ENCODE data around the gene OR4D10. TPM values are rescaled to one million over a fixed set of nuclear protein-coding genes. Genes with fewer than 3 reads are reported as not detected.

The OR4D10 gene
- total and polyA plus RNA-seq, 2 of the 8 experiments (the other 6 are each of a cell fraction or from before 2014, with no cell fraction given) = not detected

- Histone ChIP-seq H2BK5ac (ENCODE audit: low read depth, low read length) (no peak within 1 kb of the TSS), H2BK20ac (ENCODE audit: low read length) (no peak within 1 kb of the TSS), H2AK5ac (ENCODE audit: low read depth, low read length) (no peak within 1 kb of the TSS), H2BK15ac (ENCODE audit: low read length) (no peak within 1 kb of the TSS), H4K20me1 (replicated peaks in 1 of 2; ENCODE audit: control insufficient read depth in 1 of 2, insufficient read depth in 2 of 2, low read length in 2 of 2) (no peaks in the 10 kb centered on the region), H3K18ac (ENCODE audit: extremely low read depth, low read length) (no peak within 1 kb of the TSS), H3K4ac (replicated peaks; ENCODE audit: insufficient read length, low read depth, low read length) (no peak within 1 kb of the TSS), H2BK120ac (replicated peaks; ENCODE audit: low read depth, low read length) (no peak within 1 kb of the TSS), H3K23me2 (ENCODE audit: low read depth, low read length) (no peaks in the 10 kb centered on the region; the same call in 1 of the 2 replicates), H3K9ac (replicated peaks in 1 of 4; ENCODE audit: extremely low read depth in 1 of 4, low read depth in 3 of 4, low read length in 3 of 4) (no peak within 1 kb of the TSS), H3K4me1 (replicated peaks in 1 of 4; ENCODE audit: control insufficient read depth in 3 of 4, insufficient read depth in 4 of 4, low read length in 3 of 4) (no peaks in the 10 kb centered on the region), H2AFZ (ENCODE audit: low read length) (no peak within 1 kb of the TSS), H3K23ac (ENCODE audit: insufficient read length) (no peak within 1 kb of the TSS), H3K14ac (ENCODE audit: insufficient read length) (no peak within 1 kb of the TSS), H3K4me3 (ENCODE audit: extremely low read depth in 1 of 4, insufficient read depth in 2 of 4, low read depth in 3 of 4, low read length in 4 of 4) (no peak within 1 kb of the TSS), H3K27ac (ENCODE audit: low read depth, low read length) (no peak within 1 kb of the TSS), H3K4me2 (ENCODE audit: insufficient read depth in 1 of 2, low read depth in 2 of 2, low read length in 2 of 2) (no peak within 1 kb of the TSS), H4K91ac (replicated peaks; ENCODE audit: insufficient read length, low read length) (no peak within 1 kb of the TSS), H3K56ac (replicated peaks; ENCODE audit: insufficient read length, low read depth, low read length) (no peak within 1 kb of the TSS), H3K36me3 (ENCODE audit: control insufficient read depth in 2 of 4, insufficient read depth in 4 of 4, low read length in 3 of 4) (no peaks in the 10 kb centered on the region), H3K79me1 (ENCODE audit: low read depth, low read length) (no peaks in the 10 kb centered on the region), H4K5ac (ENCODE audit: insufficient read length, low read depth, low read length) (no peak within 1 kb of the TSS), H3K27me3 (replicated peaks in 1 of 4; ENCODE audit: control insufficient read depth in 3 of 4, extremely low read depth in 1 of 4, insufficient read depth in 3 of 4, low read length in 3 of 4) (no peaks in the 10 kb centered on the region), H4K8ac (ENCODE audit: extremely low read depth, insufficient read depth, low read length) (no peak within 1 kb of the TSS), H3K79me2 (ENCODE audit: control insufficient read depth in 1 of 2, insufficient read depth in 2 of 2, low read length in 2 of 2) (no peaks in the 10 kb centered on the region), H2BK12ac (ENCODE audit: low read depth, low read length) (no peak within 1 kb of the TSS), H3K9me3 (ENCODE audit: insufficient read depth in 2 of 2, low read depth in 1 of 2, low read length in 1 of 2) (no peaks in the 10 kb centered on the region; a peak in 1 of 4 replicates)
- no peak for DNase-seq (ENCODE audit: low read depth in 1 of 2, low spot score in 2 of 2)
- CTCF ChIA-PET (ENCODE audit: partially characterized antibody) = interaction anchor here (1.2 kb wide), 1 partner anchor 27 kb away, joined by 3 read pairs; no protein-coding TSS in a partner anchor
- POLR2A ChIA-PET (ENCODE audit: partially characterized antibody) = no interaction called here
- WGBS, 2 experiments (ENCODE audit: extremely low coverage in 1 of 2, insufficient coverage in 1 of 2, insufficient read length in 1 of 2, insufficient replicate concordance in 2 of 2, low coverage in 1 of 2, low lambda C conversion rate in 2 of 2, missing lambda C conversion rate in 1 of 2) = 83% methylated on average over 2 of the region's 2 CpGs; no CpG with 5 or more reads in 1 of the 2 experiments
- FAIRE-seq = no peak
- no peak for TF ChIP-seq POLR2A (IDR thresholded peaks at IDR 0.05; ENCODE audit: control extremely low read depth in 1 of 2, low read depth in 2 of 2, low read length in 2 of 2)
- TF ChIP-seq CEBPB (IDR thresholded peaks at IDR 0.05; ENCODE audit: low read depth, low read length) = no peak
These were observed 16.5 kb upstream of the OR4D10 start, which contains the start of gene OR4D6 for GRCh38 chr11:59456661-59457060. OR4D6 (plus strand) TSS chr11:59456961; CDS start chr11:59456961, 0 bp downstream.
